H9 (cell line): ENCODE data around the gene TRIM61. TPM values are rescaled to one million over a fixed set of nuclear protein-coding genes. Genes with fewer than 3 reads are reported as not detected.
"Not testable (repeated sequence)": the region's sequence is repeated elsewhere in the genome, so short reads cannot be mapped to it uniquely, and the experiment has no call there.

Experiments used
- DNase-seq: peaks from one replicate; pipeline ENCODE4 v3.0.0-alpha.2; 2017
- H2AFZ ChIP-seq: one replicate; pipeline ENCODE4 v1.6.1; 2013; ENCODE audit warnings: mild to moderate bottlenecking, low read length, control low read depth, moderate library complexity
- H2AK5ac ChIP-seq: 2 replicates; pipeline ENCODE4 v1.6.1; 2013; ENCODE audit warnings: low read length, control low read depth, mixed read lengths; ENCODE audit not compliant: insufficient read length
- H2BK120ac ChIP-seq: one replicate; pipeline ENCODE4 v1.6.1; 2013; ENCODE audit warnings: low read depth, mild to moderate bottlenecking, low read length, control low read depth, inconsistent platforms; ENCODE audit not compliant: poor library complexity, severe bottlenecking
- H2BK12ac ChIP-seq: 2 replicates; pipeline ENCODE4 v1.6.1; 2013; ENCODE audit warnings: low read length, control low read depth, mixed read lengths, low read depth; ENCODE audit not compliant: insufficient read length
- H2BK15ac ChIP-seq: 2 replicates; pipeline ENCODE4 v1.6.1; 2013; ENCODE audit warnings: low read depth, low read length, control low read depth
- H2BK20ac ChIP-seq: one replicate; pipeline ENCODE4 v1.6.1; 2013; ENCODE audit warnings: low read depth, mild to moderate bottlenecking, low read length, control low read depth, inconsistent platforms; ENCODE audit not compliant: poor library complexity, severe bottlenecking
- H2BK5ac ChIP-seq: 2 replicates; pipeline ENCODE4 v1.6.1; 2013; ENCODE audit warnings: low read length, control low read depth, mixed read lengths; ENCODE audit not compliant: insufficient read length
- H3K14ac ChIP-seq: 2 replicates; pipeline ENCODE4 v1.6.1; 2013; ENCODE audit warnings: low read length, control low read depth; ENCODE audit not compliant: insufficient read depth
- H3K18ac ChIP-seq: 2 replicates; pipeline ENCODE4 v1.6.1; 2013; ENCODE audit warnings: low read depth, mild to moderate bottlenecking, mixed read lengths, low read length, control low read depth; ENCODE audit not compliant: insufficient read length
- H3K23ac ChIP-seq: 2 replicates; pipeline ENCODE4 v1.6.1; 2013; ENCODE audit warnings: low read length, control low read depth, mixed read lengths, low read depth; ENCODE audit not compliant: insufficient read length
- H3K23me2 ChIP-seq: 2 replicates; pipeline ENCODE4 v1.6.1; 2013; ENCODE audit warnings: low read depth, mild to moderate bottlenecking, mixed read lengths, low read length, control low read depth; ENCODE audit not compliant: insufficient read length, poor library complexity, severe bottlenecking
- H3K27ac ChIP-seq: 2 replicates; pipeline ENCODE4 v1.5.1; 2013; ENCODE audit warnings: low read length, control low read depth, mixed read lengths, low read depth; ENCODE audit not compliant: insufficient read length
- H3K27me3 ChIP-seq: 2 replicates; pipeline ENCODE4 v1.6.1; 2013; ENCODE audit warnings: low read length, control low read depth, inconsistent platforms; ENCODE audit not compliant: insufficient read depth
- H3K4ac ChIP-seq: 2 replicates; pipeline ENCODE4 v1.6.1; 2013; ENCODE audit warnings: low read depth, mild to moderate bottlenecking, control low read depth, inconsistent platforms, low read length, moderate library complexity
- H3K4me1 ChIP-seq: 2 replicates; pipeline ENCODE4 v1.6.1; 2013; ENCODE audit warnings: low read length, control low read depth, inconsistent platforms; ENCODE audit not compliant: insufficient read depth
- H3K4me2 ChIP-seq: 2 replicates; pipeline ENCODE4 v1.6.1; 2013; ENCODE audit warnings: low read length, control low read depth, mixed read lengths; ENCODE audit not compliant: insufficient read length, insufficient read depth
- H3K56ac ChIP-seq: 2 replicates; pipeline ENCODE4 v1.6.1; 2013; ENCODE audit warnings: low read depth, mild to moderate bottlenecking, mixed read lengths, low read length, control low read depth; ENCODE audit not compliant: insufficient read length
- H3K79me1 ChIP-seq: 2 replicates; pipeline ENCODE4 v1.6.1; 2013; ENCODE audit warnings: low read depth, mild to moderate bottlenecking, moderate library complexity, low read length, control low read depth, inconsistent platforms; ENCODE audit not compliant: insufficient read depth, poor library complexity, severe bottlenecking
- H3K79me2 ChIP-seq: 2 replicates; pipeline ENCODE4 v1.6.1; 2013; ENCODE audit warnings: low read length, control low read depth, inconsistent platforms; ENCODE audit not compliant: insufficient read depth
- H3K9ac ChIP-seq: 2 replicates; pipeline ENCODE4 v1.6.1; 2013; ENCODE audit warnings: low read length, control low read depth, mixed read lengths; ENCODE audit not compliant: insufficient read length; ENCODE audit errors: extremely low read depth
- H3K9me3 ChIP-seq: one replicate; pipeline ENCODE4 v1.6.1; 2013; ENCODE audit warnings: low read depth, low read length, inconsistent platforms; ENCODE audit not compliant: control insufficient read depth
- H3T11ph ChIP-seq: one replicate; pipeline ENCODE4 v1.6.1; 2013; ENCODE audit warnings: mild to moderate bottlenecking, low read length, control low read depth, inconsistent platforms
- H4K20me1 ChIP-seq: one replicate; pipeline ENCODE4 v1.6.1; 2013; ENCODE audit not compliant: control insufficient read depth, insufficient read length, insufficient read depth
- H4K5ac ChIP-seq: 2 replicates; pipeline ENCODE4 v1.6.1; 2013; ENCODE audit warnings: low read depth, mild to moderate bottlenecking, mixed read lengths, low read length, control low read depth; ENCODE audit not compliant: insufficient read length
- H4K8ac ChIP-seq: replicated peaks from 2 replicates; pipeline ENCODE4 v1.6.1; 2013; ENCODE audit warnings: low read length, control low read depth, mixed read lengths, low read depth; ENCODE audit not compliant: insufficient read length
- H4K91ac ChIP-seq: 2 replicates; pipeline ENCODE4 v1.6.1; 2013; ENCODE audit warnings: low read depth, mild to moderate bottlenecking, moderate library complexity, mixed read lengths, low read length, control low read depth; ENCODE audit not compliant: insufficient read length
- H3K27ac Mint-ChIP-seq, 3 experiments: 2 replicates in 2 of 3; 3 replicates in 1 of 3; pipeline ENCODE4 v1.8.0; 2020 to 2021; ENCODE audit warnings: mixed read lengths in 3 of 3, mild to moderate bottlenecking in 1 of 3, moderate library complexity in 1 of 3
- H3K27me3 Mint-ChIP-seq: 2 replicates; pipeline ENCODE4 v1.8.0; 2021; ENCODE audit warnings: low read depth, mild to moderate bottlenecking, moderate library complexity, mixed read lengths
- H3K36me3 Mint-ChIP-seq, 3 experiments: 2 replicates in 2 of 3; 3 replicates in 1 of 3; pipeline ENCODE4 v1.8.0; 2020 to 2021; ENCODE audit warnings: low read depth in 3 of 3, mixed read lengths in 3 of 3; ENCODE audit not compliant: insufficient read depth in 1 of 3
- H3K4me1 Mint-ChIP-seq, 2 experiments: 2 replicates each; pipeline ENCODE4 v1.8.0; 2020; ENCODE audit warnings: mixed read lengths in 2 of 2
- H3K4me3 Mint-ChIP-seq, 2 experiments: 2 replicates in 1 of 2; 3 replicates in 1 of 2; pipeline ENCODE4 v1.8.0; 2020 to 2021; ENCODE audit warnings: mild to moderate bottlenecking in 2 of 2, mixed read lengths in 2 of 2, moderate library complexity in 1 of 2
- H3K9me3 Mint-ChIP-seq, 2 experiments: 2 replicates in 1 of 2; 3 replicates in 1 of 2; pipeline ENCODE4 v1.8.0; 2020; ENCODE audit warnings: mild to moderate bottlenecking in 2 of 2, mixed read lengths in 2 of 2, moderate library complexity in 1 of 2
- WGBS: extraction: QIAGEN DNeasy Blood & Tissue Kit; methylation state at CpG from one replicate; pipeline ENCODE4 v1.1.7; 2013; ENCODE audit warnings: missing lambda C conversion rate, low lambda C conversion rate, mixed read lengths; ENCODE audit not compliant: insufficient read length; ENCODE audit errors: extremely low coverage; 5-methylcytosine and 5-hydroxymethylcytosine counted together
- total RNA-seq: library from RNA; stranded (reverse); gene quantifications from 2 replicates; pipeline ENCODE4 v1.2.1, GENCODE V29; 2021
- TF ChIP-seq, protein P1 (sequence below): fragments of 200-600 bp; sonication (generic); conservative IDR thresholded peaks from 3 replicates; pipeline ENCODE4 v1.8.0; 2021; ENCODE audit warnings: antibody characterized with exemption, mild to moderate bottlenecking

TRIM61 gene
- total RNA-seq, 1 experiment from 2014 or later: 0.52 TPM

DNA sequence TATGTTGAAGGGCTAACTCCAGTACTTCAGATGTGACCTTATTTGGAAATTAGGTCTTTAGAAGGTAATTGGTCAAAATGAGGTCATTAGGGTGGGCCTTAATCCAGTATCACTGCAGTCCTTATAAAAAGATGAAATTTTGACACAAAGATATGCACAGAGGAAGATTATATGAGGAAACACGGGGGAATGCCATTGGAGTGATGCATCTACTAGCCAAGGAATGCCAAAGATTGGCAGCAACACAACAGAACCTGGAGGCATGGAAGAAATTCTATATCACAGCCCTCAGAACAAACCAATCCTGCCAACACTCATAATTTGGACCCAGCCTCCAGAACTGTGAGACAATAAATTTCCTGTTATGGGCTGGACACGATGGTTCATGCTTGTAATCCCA is 17.6 kb downstream of the TRIM61 start:
- H3K27ac Mint-ChIP-seq: no peak overlapping the region
- no peaks in the 10 kb centered on the region for H3K79me1 ChIP-seq

GRCh38 chr4:164959421-164959820 is 18.0 kb downstream of the TRIM61 start:
- not testable (repeated sequence) for H3K9ac ChIP-seq, H3K79me2 ChIP-seq, H3K4me3 Mint-ChIP-seq, H3K4ac ChIP-seq, H3K18ac ChIP-seq, H3K14ac ChIP-seq, H3K9me3 ChIP-seq, H2BK12ac ChIP-seq, H2AK5ac ChIP-seq, H3K23ac ChIP-seq, H2BK15ac ChIP-seq, H3K23me2 ChIP-seq, H3K36me3 Mint-ChIP-seq, H3K9me3 Mint-ChIP-seq, H2BK5ac ChIP-seq, H3K4me1 ChIP-seq, H3T11ph ChIP-seq, H3K27ac ChIP-seq, H3K4me2 ChIP-seq, H4K20me1 ChIP-seq, H2AFZ ChIP-seq, H3K27me3 Mint-ChIP-seq, H3K79me1 ChIP-seq, H4K5ac ChIP-seq, H4K8ac ChIP-seq, H3K56ac ChIP-seq, H3K27me3 ChIP-seq, H2BK120ac ChIP-seq, H2BK20ac ChIP-seq, H3K27ac Mint-ChIP-seq, DNase-seq, H4K91ac ChIP-seq
- peaks cover 13 to 19% of the 10 kb centered on the region in 2 experiments for H3K4me1 Mint-ChIP-seq
- WGBS: no CpG with 5 or more reads among the region's 3 CpGs

More for the DNA sequence above, 17.6 kb downstream of the TRIM61 start:
- H3K4ac ChIP-seq: no peak overlapping the region
- H3K23ac ChIP-seq: no peak overlapping the region
- no peak overlapping the region for H2BK20ac ChIP-seq
- no peaks in the 10 kb centered on the region for H3K27me3 ChIP-seq
- TF ChIP-seq, protein P1, sequence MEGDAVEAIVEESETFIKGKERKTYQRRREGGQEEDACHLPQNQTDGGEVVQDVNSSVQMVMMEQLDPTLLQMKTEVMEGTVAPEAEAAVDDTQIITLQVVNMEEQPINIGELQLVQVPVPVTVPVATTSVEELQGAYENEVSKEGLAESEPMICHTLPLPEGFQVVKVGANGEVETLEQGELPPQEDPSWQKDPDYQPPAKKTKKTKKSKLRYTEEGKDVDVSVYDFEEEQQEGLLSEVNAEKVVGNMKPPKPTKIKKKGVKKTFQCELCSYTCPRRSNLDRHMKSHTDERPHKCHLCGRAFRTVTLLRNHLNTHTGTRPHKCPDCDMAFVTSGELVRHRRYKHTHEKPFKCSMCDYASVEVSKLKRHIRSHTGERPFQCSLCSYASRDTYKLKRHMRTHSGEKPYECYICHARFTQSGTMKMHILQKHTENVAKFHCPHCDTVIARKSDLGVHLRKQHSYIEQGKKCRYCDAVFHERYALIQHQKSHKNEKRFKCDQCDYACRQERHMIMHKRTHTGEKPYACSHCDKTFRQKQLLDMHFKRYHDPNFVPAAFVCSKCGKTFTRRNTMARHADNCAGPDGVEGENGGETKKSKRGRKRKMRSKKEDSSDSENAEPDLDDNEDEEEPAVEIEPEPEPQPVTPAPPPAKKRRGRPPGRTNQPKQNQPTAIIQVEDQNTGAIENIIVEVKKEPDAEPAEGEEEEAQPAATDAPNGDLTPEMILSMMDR: no peak
- no peak overlapping the region for H2BK12ac ChIP-seq
- no peaks in the 10 kb centered on the region for H4K20me1 ChIP-seq
- H2AFZ ChIP-seq: no peak overlapping the region
- no peak overlapping the region for H3K9ac ChIP-seq
- no peaks in the 10 kb centered on the region for H3K79me2 ChIP-seq
- H3T11ph ChIP-seq: no peak overlapping the region
- H3K18ac ChIP-seq: no peak overlapping the region
- Mint-ChIP-seq H3K27me3 (peaks cover 3% of the 10 kb centered on the region; the same call in 1 of the 2 replicates), H3K9me3 (peaks cover 0 to 3% of the 10 kb centered on the region in 2 experiments; a peak in 1 of 5 replicates), H3K36me3 (peaks cover 0 to 6% (median 3%) of the 10 kb centered on the region in 3 experiments; a peak in 4 of 7 replicates), H3K4me3 (no peak overlapping the region), H3K4me1 (peaks cover 13 to 19% of the 10 kb centered on the region in 2 experiments)
- no peak overlapping the region for H2BK15ac ChIP-seq
- H4K8ac ChIP-seq: no peak overlapping the region
- H3K4me2 ChIP-seq: no peak overlapping the region
- H3K23me2 ChIP-seq: peaks cover 5% of the 10 kb centered on the region
- H2AK5ac ChIP-seq: no peak overlapping the region
- no peak overlapping the region for H3K56ac ChIP-seq
- no CpG with 5 or more reads among the region's 2 CpGs for WGBS
- H3K9me3 ChIP-seq: no peaks in the 10 kb centered on the region
- no peak overlapping the region for H4K91ac ChIP-seq
- no peak overlapping the region for H4K5ac ChIP-seq
- no peak overlapping the region for H3K27ac ChIP-seq
- H2BK120ac ChIP-seq: no peak overlapping the region
- no peak for DNase-seq
- no peaks in the 10 kb centered on the region for H3K4me1 ChIP-seq
- no peak overlapping the region for H3K14ac ChIP-seq
- H2BK5ac ChIP-seq: no peak overlapping the region
